ENCODE data around the gene S100A16.
"Not testable (repeated sequence)": the region's sequence is repeated elsewhere in the genome, so short reads cannot be mapped to it uniquely, and the experiment has no call there.

Gene S100A16

DNA sequence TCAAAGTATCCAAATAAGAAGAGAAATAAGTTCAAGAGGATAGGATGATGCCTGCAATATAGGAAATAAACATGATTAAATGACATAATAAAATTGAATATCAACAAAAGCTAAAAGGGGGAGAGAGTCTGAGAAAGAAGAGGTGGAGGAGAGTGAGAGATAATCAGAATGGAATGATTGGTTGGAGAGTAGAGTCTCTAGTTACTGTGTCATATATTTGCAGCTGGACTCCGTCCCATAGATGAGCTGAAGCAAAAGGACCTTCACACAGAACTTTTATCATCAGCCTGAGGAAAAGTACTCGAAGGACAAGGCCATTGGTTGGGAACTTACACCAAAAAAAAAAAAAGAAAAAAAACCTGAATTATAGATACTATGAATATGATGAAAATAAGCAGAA, 24.5 kb downstream of the S100A16 start:
- H2BK15ac ChIP-seq (replicated peaks; ENCODE audit: low read depth) = no peak overlapping the region
- no peaks in the 10 kb centered on the region for H3K79me1 ChIP-seq (ENCODE audit: low read length)
- no peaks in the 10 kb centered on the region for H3K79me2 ChIP-seq (ENCODE audit: control insufficient read depth, insufficient read depth, low read length)
- no peak for DNase-seq
- no peaks in the 10 kb centered on the region for H3K4me1 ChIP-seq (ENCODE audit: control insufficient read depth, low read depth, low read length)
- no peak overlapping the region for H3K27ac ChIP-seq (ENCODE audit: low read depth, low read length)
- H3K4ac ChIP-seq (ENCODE audit: low read depth, low read length) = no peak overlapping the region
- no peak overlapping the region for H3K56ac ChIP-seq (ENCODE audit: low read length)
- no peaks in the 10 kb centered on the region for H3K27me3 ChIP-seq (ENCODE audit: insufficient read depth, low read length, poor library complexity)
- H3K18ac ChIP-seq (ENCODE audit: low read length) = no peak overlapping the region
- no peak overlapping the region for H4K5ac ChIP-seq (ENCODE audit: low read length)
- no peak overlapping the region for H3K9ac ChIP-seq (ENCODE audit: low read length)
- H2BK120ac ChIP-seq (ENCODE audit: low read depth, low read length) = no peak overlapping the region
- no CpG with 5 or more reads among the region's 2 CpGs for WGBS (ENCODE audit: extremely low coverage, insufficient coverage, low lambda C conversion rate)
- H2AK5ac ChIP-seq (ENCODE audit: low read length) = no peak overlapping the region
- H3K4me2 ChIP-seq (ENCODE audit: low read length) = no peak overlapping the region
- H3K36me3 ChIP-seq (ENCODE audit: control insufficient read depth, insufficient read depth, low read length) = no peaks in the 10 kb centered on the region
- no peak overlapping the region for H3K23ac ChIP-seq (ENCODE audit: low read length)
- H4K8ac ChIP-seq (ENCODE audit: low read depth, low read length) = no peak overlapping the region
- no peak overlapping the region for H3K4me3 ChIP-seq (ENCODE audit: low read length)
- no peak overlapping the region for H2BK5ac ChIP-seq (ENCODE audit: low read length)

DNA sequence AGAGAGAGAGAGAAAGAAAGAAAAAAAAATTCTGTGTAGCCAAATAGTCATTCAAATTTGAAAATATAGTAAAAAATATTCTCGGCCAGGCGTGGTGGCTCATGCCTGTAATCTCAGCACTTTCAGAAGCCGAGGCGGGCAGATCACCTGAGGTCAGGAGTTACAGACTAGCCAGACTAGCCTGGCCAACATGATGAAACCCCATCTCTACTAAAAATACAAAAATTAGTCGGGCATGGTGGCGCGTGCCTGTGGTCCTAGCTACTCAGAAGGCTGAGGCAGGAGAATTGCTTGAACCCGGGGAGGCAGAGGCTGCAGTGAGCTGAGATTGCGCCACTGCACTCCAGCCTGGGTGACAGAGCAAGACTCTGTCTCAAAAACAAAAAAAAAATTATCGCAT, 24.9 kb downstream of the S100A16 start:
- H3K4me3 ChIP-seq (ENCODE audit: low read length); H3K4ac ChIP-seq (ENCODE audit: low read depth, low read length); H2BK15ac ChIP-seq (replicated peaks; ENCODE audit: low read depth); H3K27ac ChIP-seq (ENCODE audit: low read depth, low read length); H3K18ac ChIP-seq (ENCODE audit: low read length); H2AK5ac ChIP-seq (ENCODE audit: low read length); H3K27me3 ChIP-seq (ENCODE audit: insufficient read depth, low read length, poor library complexity); H3K23ac ChIP-seq (ENCODE audit: low read length); H3K79me2 ChIP-seq (ENCODE audit: control insufficient read depth, insufficient read depth, low read length); H3K9ac ChIP-seq (ENCODE audit: low read length); H3K79me1 ChIP-seq (ENCODE audit: low read length); H4K5ac ChIP-seq (ENCODE audit: low read length); H3K36me3 ChIP-seq (ENCODE audit: control insufficient read depth, insufficient read depth, low read length); DNase-seq; H2BK120ac ChIP-seq (ENCODE audit: low read depth, low read length); H3K4me2 ChIP-seq (ENCODE audit: low read length); H4K8ac ChIP-seq (ENCODE audit: low read depth, low read length); H3K56ac ChIP-seq (ENCODE audit: low read length); H2BK5ac ChIP-seq (ENCODE audit: low read length); H3K4me1 ChIP-seq (ENCODE audit: control insufficient read depth, low read depth, low read length): not testable (repeated sequence)
- no CpG with 5 or more reads among the region's 10 CpGs for WGBS (ENCODE audit: extremely low coverage, insufficient coverage, low lambda C conversion rate)

DNA sequence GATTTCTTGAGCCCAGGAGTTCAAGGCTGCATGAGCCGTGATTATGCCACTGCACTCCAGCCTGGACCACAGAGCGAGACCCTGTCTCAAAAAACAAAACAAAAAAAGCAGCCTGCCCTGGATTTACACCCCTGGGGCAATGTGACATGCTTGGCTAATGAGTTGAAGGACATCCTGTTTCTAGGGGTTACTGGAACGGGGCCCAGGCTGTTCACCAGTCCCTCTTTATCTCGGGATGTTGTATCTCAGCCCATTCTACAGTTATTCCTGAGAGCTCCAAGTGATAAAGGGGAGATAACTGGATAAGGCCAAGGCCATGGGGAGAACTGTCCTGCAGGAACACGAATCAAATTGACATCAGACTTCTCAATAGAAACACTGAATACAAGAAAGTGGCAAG, 25.6 kb downstream of the S100A16 start:
- no peak overlapping the region for H2BK15ac ChIP-seq (replicated peaks; ENCODE audit: low read depth)
- no peak overlapping the region for H2AK5ac ChIP-seq (ENCODE audit: low read length)
- no peak overlapping the region for H3K4me3 ChIP-seq (ENCODE audit: low read length)
- H3K79me2 ChIP-seq (ENCODE audit: control insufficient read depth, insufficient read depth, low read length) = no peaks in the 10 kb centered on the region
- no peaks in the 10 kb centered on the region for H3K36me3 ChIP-seq (ENCODE audit: control insufficient read depth, insufficient read depth, low read length)
- H2BK120ac ChIP-seq (ENCODE audit: low read depth, low read length) = no peak overlapping the region
- no peak overlapping the region for H3K27ac ChIP-seq (ENCODE audit: low read depth, low read length)
- no peaks in the 10 kb centered on the region for H3K79me1 ChIP-seq (ENCODE audit: low read length)
- no peak overlapping the region for H3K23ac ChIP-seq (ENCODE audit: low read length)
- H3K18ac ChIP-seq (ENCODE audit: low read length) = no peak overlapping the region
- H3K4me2 ChIP-seq (ENCODE audit: low read length) = no peak overlapping the region
- no peak overlapping the region for H3K56ac ChIP-seq (ENCODE audit: low read length)
- H4K5ac ChIP-seq (ENCODE audit: low read length) = no peak overlapping the region
- no peak overlapping the region for H2BK5ac ChIP-seq (ENCODE audit: low read length)
- no peak overlapping the region for H3K9ac ChIP-seq (ENCODE audit: low read length)
- no peaks in the 10 kb centered on the region for H3K4me1 ChIP-seq (ENCODE audit: control insufficient read depth, low read depth, low read length)
- H3K4ac ChIP-seq (ENCODE audit: low read depth, low read length) = no peak overlapping the region
- H3K27me3 ChIP-seq (ENCODE audit: insufficient read depth, low read length, poor library complexity) = no peaks in the 10 kb centered on the region
- H4K8ac ChIP-seq (ENCODE audit: low read depth, low read length) = no peak overlapping the region
- WGBS (ENCODE audit: extremely low coverage, insufficient coverage, low lambda C conversion rate) = no CpG with 5 or more reads among the region's 5 CpGs
- peak; percentile 84 for DNase-seq

DNA sequence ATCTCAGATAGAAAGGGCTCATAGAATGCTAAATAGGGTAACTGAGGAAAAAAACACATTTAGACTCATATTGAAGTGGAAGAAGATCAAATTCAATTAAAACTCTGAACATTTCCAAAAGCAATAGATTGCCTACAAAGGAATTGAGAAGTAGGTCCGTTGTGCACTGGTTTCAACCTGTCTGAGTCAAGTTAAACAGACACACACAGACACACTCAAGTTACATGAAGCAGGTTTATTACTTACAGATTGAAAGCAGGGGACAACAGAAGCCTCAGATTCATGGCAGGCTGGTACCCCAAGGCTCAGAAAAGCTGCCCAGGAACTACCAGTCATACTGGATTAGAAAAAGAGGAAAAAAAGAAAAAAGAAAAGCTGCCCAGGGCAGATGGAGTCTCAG, 26.6 kb downstream of the S100A16 start:
- no CpG with 5 or more reads among the region's 1 CpG for WGBS (ENCODE audit: extremely low coverage, insufficient coverage, low lambda C conversion rate)
- Histone ChIP-seq H4K8ac (ENCODE audit: low read depth, low read length) (no peak overlapping the region), H2BK120ac (ENCODE audit: low read depth, low read length) (no peak overlapping the region), H4K5ac (ENCODE audit: low read length) (no peak overlapping the region), H3K4me1 (ENCODE audit: control insufficient read depth, low read depth, low read length) (no peaks in the 10 kb centered on the region), H2BK5ac (ENCODE audit: low read length) (no peak overlapping the region), H3K56ac (ENCODE audit: low read length) (no peak overlapping the region), H2AK5ac (ENCODE audit: low read length) (no peak overlapping the region), H3K79me2 (ENCODE audit: control insufficient read depth, insufficient read depth, low read length) (no peaks in the 10 kb centered on the region), H3K4ac (ENCODE audit: low read depth, low read length) (no peak overlapping the region), H3K9ac (ENCODE audit: low read length) (no peak overlapping the region), H3K4me3 (ENCODE audit: low read length) (no peak overlapping the region), H3K27me3 (ENCODE audit: insufficient read depth, low read length, poor library complexity) (no peaks in the 10 kb centered on the region), H3K36me3 (ENCODE audit: control insufficient read depth, insufficient read depth, low read length) (no peaks in the 10 kb centered on the region), H2BK15ac (replicated peaks; ENCODE audit: low read depth) (no peak overlapping the region), H3K27ac (ENCODE audit: low read depth, low read length) (no peak overlapping the region), H3K23ac (ENCODE audit: low read length) (no peak overlapping the region), H3K79me1 (ENCODE audit: low read length) (no peaks in the 10 kb centered on the region), H3K4me2 (ENCODE audit: low read length) (no peak overlapping the region), H3K18ac (ENCODE audit: low read length) (peak overlapping the region; percentile 80)
- no peak for DNase-seq

DNA sequence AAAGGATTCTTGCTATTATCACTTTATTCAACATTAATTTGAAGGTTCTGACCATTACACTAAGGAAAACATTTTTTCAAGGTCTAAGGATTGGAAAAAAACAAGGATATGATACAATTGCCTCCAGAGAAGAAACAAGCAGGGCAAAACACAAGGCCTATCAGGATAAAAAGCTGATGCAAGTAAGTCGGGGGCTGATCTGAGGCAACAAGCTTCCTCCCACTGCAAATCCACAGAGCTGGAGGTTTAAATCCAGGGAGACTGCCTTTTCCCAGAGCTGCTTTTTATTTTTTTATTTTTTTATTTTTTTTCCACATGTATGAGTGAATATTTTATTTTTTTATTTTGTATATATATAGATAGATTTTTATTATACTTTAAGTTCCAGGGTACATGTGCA, 27.9 kb downstream of the S100A16 start:
- Histone ChIP-seq H2AK5ac (ENCODE audit: low read length) (no peak overlapping the region), H4K8ac (ENCODE audit: low read depth, low read length) (no peak overlapping the region), H3K4me3 (ENCODE audit: low read length) (no peak overlapping the region), H3K18ac (ENCODE audit: low read length) (no peak overlapping the region), H3K27me3 (ENCODE audit: insufficient read depth, low read length, poor library complexity) (no peaks in the 10 kb centered on the region), H3K4ac (ENCODE audit: low read depth, low read length) (peak overlapping the region; percentile 65), H3K27ac (ENCODE audit: low read depth, low read length) (no peak overlapping the region), H3K79me2 (ENCODE audit: control insufficient read depth, insufficient read depth, low read length) (no peaks in the 10 kb centered on the region), H2BK120ac (ENCODE audit: low read depth, low read length) (no peak overlapping the region), H3K9ac (ENCODE audit: low read length) (no peak overlapping the region), H3K79me1 (ENCODE audit: low read length) (no peaks in the 10 kb centered on the region), H3K4me1 (ENCODE audit: control insufficient read depth, low read depth, low read length) (no peaks in the 10 kb centered on the region), H2BK5ac (ENCODE audit: low read length) (no peak overlapping the region), H3K4me2 (ENCODE audit: low read length) (no peak overlapping the region), H3K56ac (ENCODE audit: low read length) (no peak overlapping the region), H4K5ac (ENCODE audit: low read length) (no peak overlapping the region), H3K36me3 (ENCODE audit: control insufficient read depth, insufficient read depth, low read length) (no peaks in the 10 kb centered on the region), H3K23ac (ENCODE audit: low read length) (no peak overlapping the region), H2BK15ac (replicated peaks; ENCODE audit: low read depth) (no peak overlapping the region)
- WGBS (ENCODE audit: extremely low coverage, insufficient coverage, low lambda C conversion rate) = no CpG with 5 or more reads among the region's 1 CpG
- no peak for DNase-seq

DNA sequence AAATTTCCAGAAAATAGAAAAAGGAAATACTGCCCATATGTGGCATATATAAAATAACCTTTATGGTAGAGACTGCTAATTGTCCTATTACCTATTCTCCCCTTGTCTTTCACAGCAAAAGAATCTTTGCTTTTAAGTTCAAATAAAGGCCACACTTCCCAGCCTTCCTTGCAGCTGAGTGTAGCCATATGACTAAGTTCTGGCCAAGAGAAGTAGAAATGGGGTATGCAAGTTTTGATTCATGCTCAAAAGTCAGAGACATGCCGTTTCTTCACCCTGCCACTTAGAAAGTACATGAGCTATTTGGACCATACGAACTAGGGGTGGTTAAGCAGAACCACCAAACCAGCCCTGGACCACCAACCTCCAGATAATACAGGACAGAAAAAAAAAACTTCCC, 29.0 kb downstream of the S100A16 start:
- Histone ChIP-seq H3K9ac (ENCODE audit: low read length) (no peak overlapping the region), H4K5ac (ENCODE audit: low read length) (no peak overlapping the region), H3K36me3 (ENCODE audit: control insufficient read depth, insufficient read depth, low read length) (no peaks in the 10 kb centered on the region), H3K4me2 (ENCODE audit: low read length) (no peak overlapping the region), H4K8ac (ENCODE audit: low read depth, low read length) (no peak overlapping the region), H3K56ac (ENCODE audit: low read length) (no peak overlapping the region), H2BK120ac (ENCODE audit: low read depth, low read length) (no peak overlapping the region), H3K79me1 (ENCODE audit: low read length) (no peaks in the 10 kb centered on the region), H2AK5ac (ENCODE audit: low read length) (no peak overlapping the region), H3K4me1 (ENCODE audit: control insufficient read depth, low read depth, low read length) (peaks cover under 1% of the 10 kb centered on the region), H3K4me3 (ENCODE audit: low read length) (no peak overlapping the region), H3K18ac (ENCODE audit: low read length) (no peak overlapping the region), H3K23ac (ENCODE audit: low read length) (no peak overlapping the region), H3K27ac (ENCODE audit: low read depth, low read length) (no peak overlapping the region), H3K27me3 (ENCODE audit: insufficient read depth, low read length, poor library complexity) (no peaks in the 10 kb centered on the region), H3K79me2 (ENCODE audit: control insufficient read depth, insufficient read depth, low read length) (no peaks in the 10 kb centered on the region), H2BK15ac (replicated peaks; ENCODE audit: low read depth) (no peak overlapping the region), H2BK5ac (ENCODE audit: low read length) (no peak overlapping the region), H3K4ac (ENCODE audit: low read depth, low read length) (no peak overlapping the region)
- no CpG with 5 or more reads among the region's 2 CpGs for WGBS (ENCODE audit: extremely low coverage, insufficient coverage, low lambda C conversion rate)
- no peak for DNase-seq
